GM19193 (cell line): ENCODE data around the gene BCS1L.

Source experiments
- POLR2A ChIP-seq: IDR thresholded peaks from 4 replicates; pipeline ENCODE4 v1.6.1; 2011; ENCODE audit not compliant: insufficient read depth, insufficient read length; ENCODE audit errors: extremely low read depth

The BCS1L gene

GRCh38 chr2:218694405-218695145, 35.1 kb downstream of the BCS1L start:
- TF ChIP-seq POLR2A, result no peak

GRCh38 chr2:218698885-218699284, 39.4 kb downstream of the BCS1L start:
- TF ChIP-seq POLR2A, result no peak

DNA sequence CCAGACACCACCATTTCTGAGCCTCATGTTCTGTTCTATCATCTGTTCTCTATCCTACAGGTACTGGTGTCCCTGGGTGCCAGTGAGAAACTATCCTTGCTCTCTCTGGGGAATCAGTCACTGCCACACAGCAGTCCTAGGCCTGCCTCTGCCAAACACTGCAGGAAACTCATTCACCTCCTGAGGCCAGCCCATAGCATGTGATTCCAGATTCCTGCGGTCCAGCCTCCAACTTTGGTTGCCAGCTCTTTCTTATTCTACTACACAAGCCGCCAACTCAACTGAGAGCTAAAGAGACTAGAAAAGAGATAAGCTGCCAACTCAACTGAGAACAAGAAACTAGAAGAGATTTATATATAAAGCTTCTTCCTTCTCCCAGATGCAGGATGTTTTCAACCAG, 42.3 kb downstream of the BCS1L start:
- TF ChIP-seq POLR2A, result no peak

DNA sequence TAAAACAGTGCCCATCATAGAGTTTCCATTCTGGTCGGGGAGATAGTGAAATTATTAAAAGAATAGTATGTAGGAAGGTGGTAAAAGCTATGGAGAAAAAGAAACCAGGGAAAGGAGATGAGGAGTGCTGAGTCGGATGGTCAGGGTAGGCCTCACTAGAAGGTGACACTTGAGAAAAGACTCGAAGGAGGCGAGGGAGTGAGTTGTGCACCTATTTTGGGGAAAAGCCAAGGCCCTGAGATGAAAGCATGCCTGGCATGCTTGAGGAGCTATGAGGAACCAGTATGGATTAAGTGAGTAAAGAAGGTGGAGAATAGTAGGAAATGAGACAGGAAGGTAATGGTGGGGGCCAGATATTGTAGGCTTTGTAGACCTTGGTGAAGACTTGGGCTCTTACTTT, 43.9 kb downstream of the BCS1L start:
- TF ChIP-seq POLR2A, result no peak

DNA sequence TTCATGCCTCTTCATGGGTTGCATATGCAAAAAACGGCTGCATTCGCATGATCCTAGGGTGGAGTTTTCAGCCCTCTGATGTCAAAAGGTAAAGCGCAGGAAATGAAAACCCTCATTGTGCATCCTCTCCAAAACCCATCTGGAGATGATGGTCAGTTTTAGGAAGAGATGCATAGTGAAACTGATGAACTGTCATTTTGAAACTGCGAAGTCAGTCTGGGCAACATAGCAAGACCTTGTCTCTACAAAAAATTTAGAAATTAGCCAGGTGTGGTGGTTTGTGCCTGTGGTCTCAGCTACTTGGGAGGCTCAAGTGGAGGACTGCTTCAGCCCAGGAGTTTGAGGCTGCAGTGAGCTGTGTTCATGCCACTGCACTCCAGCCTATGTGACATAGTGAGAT, 48.6 kb downstream of the BCS1L start:
- TF ChIP-seq POLR2A, result no peak

DNA sequence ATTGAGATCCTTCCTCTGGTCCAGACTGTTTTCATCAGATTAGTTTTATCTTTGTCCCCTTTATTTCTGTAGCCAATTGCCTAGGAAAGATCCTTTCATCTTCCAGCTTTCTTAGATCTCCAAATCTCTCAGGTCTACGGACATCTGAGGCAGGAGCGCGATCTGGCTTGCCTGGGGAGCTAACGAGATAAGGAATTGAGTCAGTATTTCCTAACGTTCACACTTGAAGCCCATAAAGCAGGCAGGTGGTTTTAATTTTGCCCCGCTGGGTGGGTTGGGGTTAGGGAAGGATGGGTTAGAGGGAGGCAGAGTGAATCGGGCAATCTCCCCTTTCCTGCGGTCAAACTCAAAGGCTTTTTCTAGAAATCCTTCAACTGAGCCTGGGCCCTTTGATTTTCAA, 50.4 kb downstream of the BCS1L start:
- no peak for TF ChIP-seq POLR2A

GRCh38 chr2:218710334-218710686, 50.8 kb downstream of the BCS1L start:
- no peak for TF ChIP-seq POLR2A

GRCh38 chr2:218710687-218711549, 51.4 kb downstream of the BCS1L start, which contains the start of gene TTLL4:
Gene TTLL4, plus strand, starts transcription at chr2:218710835. Its CDS starts 26,842 bp downstream, at chr2:218737677.
- TF ChIP-seq POLR2A, result peak; percentile 68

DNA sequence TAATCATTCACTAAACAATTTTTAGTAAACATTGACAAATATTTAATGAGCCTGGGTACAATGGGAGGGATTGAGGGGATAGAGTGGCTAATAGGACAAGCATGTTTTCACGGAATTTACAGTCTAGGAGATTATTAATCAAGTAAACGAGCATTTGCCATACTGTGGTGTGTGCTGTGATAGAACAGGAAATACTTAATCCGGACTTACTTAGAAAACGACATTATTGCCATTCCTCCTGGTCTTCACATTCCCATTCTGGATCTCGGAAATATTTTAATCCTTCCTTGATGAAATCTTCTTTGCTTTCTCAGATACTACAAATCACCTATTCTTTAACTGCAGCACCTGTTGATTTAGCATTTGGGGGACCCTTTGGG, 52.1 kb downstream of the BCS1L start:
- TF ChIP-seq POLR2A, result no peak
